Motor neuron (in vitro differentiated cells): ENCODE measurements around the gene B3GALT6. TPM values are rescaled to one million over a fixed set of nuclear protein-coding genes. Genes with fewer than 3 reads are reported as not detected.

Experiments
- ATAC-seq, 8 experiments: fragments of 200-7000 bp; cut with Tn5 transposase; replicated peaks in 6 of 8; 2 replicates each; pipeline ENCODE4 v1.8.0; 2021; ENCODE audit warnings: mild to moderate bottlenecking in 8 of 8, moderate library complexity in 8 of 8
- H3K27ac ChIP-seq, 2 donors: fragments of 250-450 bp; sonication (Bioruptor Pico); 2 replicates each; pipeline ENCODE4 v1.9.0; 2021; ENCODE audit warnings: antibody characterized with exemption in 2 of 2, mild to moderate bottlenecking in 2 of 2, moderate library complexity in 1 of 2
- H3K4me1 ChIP-seq, 2 donors: fragments of 250-450 bp; sonication (Bioruptor Pico); replicated peaks in 1 of 2; 2 replicates each; pipeline ENCODE4 v1.6.1; 2021; ENCODE audit warnings: antibody characterized with exemption in 2 of 2, mild to moderate bottlenecking in 2 of 2, moderate library complexity in 1 of 2
- H3K4me3 ChIP-seq, 5 donors: fragments of 250-450 bp; sonication (Bioruptor Pico); 2 replicates each; pipeline ENCODE4 v1.9.0; 2021; ENCODE audit warnings: antibody characterized with exemption in 5 of 5, mild to moderate bottlenecking in 5 of 5, moderate library complexity in 4 of 5
- WGBS, 10 experiments: fragments of 450-650 bp; shearing (Covaris generic); methylation state at CpG; one replicate each; pipeline ENCODE4 v1.0.0; 2022; 5-methylcytosine and 5-hydroxymethylcytosine counted together
- in situ Hi-C, 9 experiments: fragments of 400-800 bp; cut with MboI; loops; one replicate each; pipeline ENCODE4 v1.15.0; 2021; ENCODE audit warnings: low sequenced_read_pairs in 9 of 9, low pct_unique_long_range_greater_than_20kb in 2 of 9; ENCODE audit not compliant: unreplicated experiment in 9 of 9
- total RNA-seq, 8 experiments: library from RNA; unstranded; fragments of 300-600 nt; gene quantifications; 2 replicates each; pipeline versions ENCODE4 v1.2.3 to v1.2.4, GENCODE V29; 2022

Gene B3GALT6
- total RNA-seq, 8 experiments from 2014 or later, result 9.7 to 36.9 (median 19.7) TPM

DNA sequence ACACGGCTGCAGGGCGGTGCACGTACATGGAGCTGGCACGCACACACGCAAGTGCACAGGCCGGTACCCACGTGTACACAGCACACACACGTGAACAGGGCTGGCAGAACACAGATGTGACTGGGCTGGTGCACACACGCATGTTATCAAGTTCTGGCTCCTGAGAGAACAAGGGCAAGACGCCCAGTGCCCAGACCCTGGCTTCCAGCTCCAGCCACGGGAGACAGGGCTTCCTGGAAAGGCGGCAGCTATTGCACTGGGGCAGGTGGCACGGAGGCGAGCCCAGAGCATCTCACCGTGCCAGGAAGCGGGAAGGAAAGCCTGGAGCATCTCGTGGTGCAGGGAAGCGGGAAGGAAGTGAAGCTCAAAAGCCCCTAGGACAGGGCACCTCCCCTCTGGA, 6.1 kb upstream of the B3GALT6 start:
- in situ Hi-C loops, result no loop called here

DNA sequence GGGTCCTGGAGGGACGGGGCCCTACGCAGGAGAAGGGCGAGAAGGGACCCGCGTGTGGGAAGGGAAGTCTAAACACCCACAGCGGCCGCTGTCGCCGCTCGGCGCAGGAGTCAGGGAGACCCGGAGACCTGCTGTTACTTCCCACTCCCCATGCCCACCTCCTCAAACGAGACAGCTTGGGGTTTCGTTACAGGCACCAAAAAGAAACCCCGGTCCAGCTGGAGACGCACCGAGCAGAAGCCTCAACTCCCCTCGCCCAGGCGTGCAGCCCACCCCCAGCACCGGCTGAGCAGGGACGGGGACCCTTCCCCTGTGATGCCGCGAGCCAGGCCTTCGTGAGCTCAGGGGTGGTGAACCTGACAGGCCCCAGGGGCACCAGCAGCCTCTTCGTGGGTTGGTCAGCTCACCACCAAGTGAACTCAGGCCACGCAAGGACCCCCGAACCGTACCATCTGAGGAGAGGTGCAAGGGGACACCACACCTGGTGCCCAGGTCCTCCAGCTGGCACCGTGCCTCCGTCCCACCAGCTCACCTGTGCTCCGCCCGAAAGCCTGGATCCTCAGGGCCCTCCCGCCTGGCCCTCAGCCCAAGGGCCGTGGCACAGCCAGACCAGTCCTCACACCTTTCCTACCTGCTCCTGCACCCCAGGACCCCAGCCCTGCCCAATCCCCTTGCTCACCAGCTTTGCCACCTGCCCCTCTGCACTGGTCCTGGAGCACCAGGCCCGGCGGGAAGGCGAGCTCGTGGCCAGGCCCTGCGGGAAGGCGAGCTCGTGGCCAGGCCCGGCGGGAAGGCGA, 5.3 kb upstream of the B3GALT6 start:
- WGBS, 10 experiments, result 85 to 95% (median 91%) methylated on average over 4 to 20 of the region's 44 CpGs; no CpG with 5 or more reads in 6 of the 10 experiments
- no peak overlapping the region for H3K4me3 ChIP-seq
- no peak overlapping the region for H3K27ac ChIP-seq
- in situ Hi-C loops, result no loop called here
- ATAC-seq, result no peak
- peaks cover 9 to 10% of the 10 kb centered on the region in 2 donors for H3K4me1 ChIP-seq

More for the DNA sequence above, 6.1 kb upstream of the B3GALT6 start:
- no peak overlapping the region for H3K4me3 ChIP-seq
- no peak overlapping the region for H3K27ac ChIP-seq
- ATAC-seq, result no peak
- 87 to 100% (median 98%) methylated on average over 1 to 14 of the region's 18 CpGs; no CpG with 5 or more reads in 2 of the 10 experiments for WGBS, 10 experiments
- H3K4me1 ChIP-seq, result peaks cover 9 to 10% of the 10 kb centered on the region in 2 donors

DNA sequence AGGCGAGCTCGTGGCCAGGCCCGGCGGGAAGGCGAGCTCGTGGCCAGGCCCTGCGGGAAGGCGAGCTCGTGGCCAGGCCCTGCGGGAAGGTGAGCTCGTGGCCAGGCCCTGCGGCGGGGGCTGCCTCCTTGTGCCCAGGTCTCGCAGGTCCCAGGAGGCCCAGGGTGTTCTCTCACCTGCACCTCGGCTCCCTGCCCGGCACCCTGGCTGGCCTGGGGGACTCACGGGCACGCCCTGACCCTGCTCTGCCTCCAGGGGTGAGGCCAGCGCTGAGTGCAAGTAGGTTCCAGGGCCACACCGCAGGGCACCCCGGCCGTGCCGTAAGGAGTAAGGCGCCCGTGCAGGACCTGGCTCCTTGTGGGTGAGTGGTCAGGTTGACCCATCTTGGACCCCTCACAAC, 4.7 kb upstream of the B3GALT6 start:
- Histone ChIP-seq H3K4me1 (peaks cover 9 to 10% of the 10 kb centered on the region in 2 donors), H3K27ac (no peak overlapping the region), H3K4me3 (no peak overlapping the region)
- 95 to 100% (median 97%) methylated on average over 4 to 11 of the region's 25 CpGs; no CpG with 5 or more reads in 7 of the 10 experiments for WGBS, 10 experiments
- in situ Hi-C loops, result no loop called here
- no peak for ATAC-seq

DNA sequence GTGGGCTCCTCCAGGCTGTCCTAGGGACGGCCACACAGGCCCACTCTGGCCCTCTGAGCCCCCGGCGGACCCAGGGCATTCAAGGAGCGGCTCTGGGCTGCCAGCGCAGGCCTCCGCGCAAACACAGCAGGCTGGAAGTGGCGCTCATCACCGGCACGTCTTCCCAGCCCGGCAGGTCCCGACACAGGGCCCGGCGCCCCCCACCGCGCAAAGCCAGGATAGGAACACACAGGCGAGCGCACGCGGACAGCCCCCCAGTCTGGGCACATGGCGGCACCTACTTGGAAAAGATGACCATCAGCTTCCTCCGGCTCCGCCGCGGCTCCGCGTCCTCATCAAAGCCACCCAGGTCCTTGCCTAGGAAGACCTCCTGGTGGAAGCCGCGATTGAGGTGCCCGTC, 3.9 kb upstream of the B3GALT6 start:
- in situ Hi-C loops, result no loop called here
- H3K4me3 ChIP-seq, result no peak overlapping the region
- H3K4me1 ChIP-seq, result peaks cover 17 to 18% of the 10 kb centered on the region in 2 donors
- 60 to 96% (median 95%) methylated on average over 1 to 19 of the region's 30 CpGs; no CpG with 5 or more reads in 5 of the 10 experiments for WGBS, 10 experiments
- H3K27ac ChIP-seq, result no peak overlapping the region
- ATAC-seq, result no peak

DNA sequence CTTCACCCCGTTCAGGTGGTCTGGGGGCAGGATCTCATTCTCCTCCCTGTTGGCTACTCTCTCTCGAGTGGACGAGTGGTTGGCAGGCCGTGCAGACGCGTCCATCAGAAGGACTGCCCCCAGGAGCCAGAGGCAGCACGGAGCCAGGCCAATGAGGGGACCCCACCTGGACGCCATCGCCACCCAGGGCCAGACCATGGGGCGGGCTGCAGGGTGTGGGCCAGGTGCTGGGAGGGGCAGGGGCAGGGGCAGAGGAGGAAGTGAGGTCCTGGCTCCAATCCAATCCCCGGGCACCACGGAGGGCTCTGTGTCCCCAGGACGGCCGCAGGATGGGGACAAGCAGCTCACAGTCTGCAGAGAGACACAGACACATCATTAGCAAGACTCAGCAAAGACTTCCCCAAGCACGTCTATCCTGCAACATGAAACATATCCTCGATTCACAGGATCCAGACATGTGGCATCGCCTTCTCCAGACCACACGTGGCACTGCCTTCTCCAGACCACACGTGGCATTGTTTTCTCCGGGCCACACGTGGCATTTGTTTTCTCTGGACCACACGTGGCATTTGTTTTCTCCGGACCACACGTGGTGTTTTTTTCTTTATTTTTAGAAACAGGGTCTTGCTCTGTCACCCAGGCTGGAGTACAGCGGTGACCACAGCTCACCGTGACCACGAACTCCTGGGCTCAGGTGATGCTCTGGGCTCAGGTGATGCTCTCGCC, 3.3 kb upstream of the B3GALT6 start:
- 94 to 100% (median 95%) methylated on average over 1 to 19 of the region's 28 CpGs; no CpG with 5 or more reads in 4 of the 10 experiments for WGBS, 10 experiments

DNA sequence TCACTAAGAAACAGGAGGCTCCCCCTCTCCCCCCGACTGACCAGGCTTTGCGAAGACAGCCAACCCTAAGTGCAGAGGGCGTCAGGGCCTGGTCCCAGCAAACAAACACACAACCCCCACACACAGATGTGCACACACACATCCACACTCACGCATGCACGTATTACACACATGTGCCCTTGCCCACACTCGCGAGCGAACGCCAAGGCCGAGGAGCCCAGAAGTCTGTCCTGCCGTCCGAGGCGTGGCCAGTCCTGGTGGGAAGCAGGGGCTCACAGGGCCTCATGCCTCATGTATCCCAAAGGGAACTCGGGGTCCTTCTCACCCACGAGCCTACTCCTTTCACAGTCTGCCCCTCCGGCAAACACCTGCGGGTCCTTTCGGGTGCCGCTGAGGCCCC, 2.3 kb upstream of the B3GALT6 start:
- no peak for ATAC-seq
- in situ Hi-C loops, result no loop called here
- Histone ChIP-seq H3K27ac (no peak overlapping the region), H3K4me3 (no peak overlapping the region), H3K4me1 (peaks cover 26 to 29% of the 10 kb centered on the region in 2 donors)
- 89 to 100% (median 94%) methylated on average over 2 to 11 of the region's 19 CpGs; no CpG with 5 or more reads in 6 of the 10 experiments for WGBS, 10 experiments

More for the DNA sequence above, 3.3 kb upstream of the B3GALT6 start:
- Histone ChIP-seq H3K4me3 (no peak overlapping the region), H3K27ac (no peak overlapping the region), H3K4me1 (peaks cover 23 to 24% of the 10 kb centered on the region in 2 donors)
- in situ Hi-C loops, result no loop called here
- no peak for ATAC-seq

DNA sequence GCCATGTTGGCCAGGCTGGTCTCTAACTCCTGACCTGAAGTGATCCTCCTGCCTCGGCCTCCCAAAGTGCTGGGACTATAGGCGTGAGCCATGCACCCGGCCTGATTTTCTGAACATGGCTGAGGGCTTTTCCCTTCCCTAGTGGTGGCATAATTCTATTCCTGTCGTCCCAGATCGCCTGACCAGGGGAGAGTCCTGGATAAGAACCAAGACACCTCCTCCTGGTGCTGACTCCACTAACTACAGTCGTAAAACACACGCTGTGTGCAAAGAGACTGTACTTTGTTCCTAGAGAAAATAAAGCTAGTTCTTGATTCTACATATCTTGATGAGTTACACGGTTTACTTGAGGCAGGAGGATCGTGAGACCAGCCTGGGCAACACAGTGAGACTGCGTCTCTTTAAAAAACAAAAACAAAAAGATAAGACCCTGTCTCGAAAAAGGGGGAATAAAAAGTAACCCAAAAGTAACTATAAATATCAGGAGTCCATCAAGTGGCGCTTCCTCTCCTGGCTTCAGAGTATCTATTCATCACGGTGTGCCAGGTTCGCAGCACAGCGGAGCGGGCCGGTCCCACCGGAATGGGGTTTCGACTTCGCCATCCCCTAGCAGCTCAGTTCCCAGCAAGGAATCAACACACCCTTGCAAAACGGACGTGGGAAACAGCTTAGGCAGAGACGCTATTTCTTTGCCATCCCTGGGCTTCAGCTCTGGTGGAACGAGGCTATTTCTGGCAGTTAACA, 1.2 kb upstream of the B3GALT6 start:
- 2 to 80% (median 14%) methylated on average over 1 to 24 of the region's 24 CpGs for WGBS, 10 experiments

DNA sequence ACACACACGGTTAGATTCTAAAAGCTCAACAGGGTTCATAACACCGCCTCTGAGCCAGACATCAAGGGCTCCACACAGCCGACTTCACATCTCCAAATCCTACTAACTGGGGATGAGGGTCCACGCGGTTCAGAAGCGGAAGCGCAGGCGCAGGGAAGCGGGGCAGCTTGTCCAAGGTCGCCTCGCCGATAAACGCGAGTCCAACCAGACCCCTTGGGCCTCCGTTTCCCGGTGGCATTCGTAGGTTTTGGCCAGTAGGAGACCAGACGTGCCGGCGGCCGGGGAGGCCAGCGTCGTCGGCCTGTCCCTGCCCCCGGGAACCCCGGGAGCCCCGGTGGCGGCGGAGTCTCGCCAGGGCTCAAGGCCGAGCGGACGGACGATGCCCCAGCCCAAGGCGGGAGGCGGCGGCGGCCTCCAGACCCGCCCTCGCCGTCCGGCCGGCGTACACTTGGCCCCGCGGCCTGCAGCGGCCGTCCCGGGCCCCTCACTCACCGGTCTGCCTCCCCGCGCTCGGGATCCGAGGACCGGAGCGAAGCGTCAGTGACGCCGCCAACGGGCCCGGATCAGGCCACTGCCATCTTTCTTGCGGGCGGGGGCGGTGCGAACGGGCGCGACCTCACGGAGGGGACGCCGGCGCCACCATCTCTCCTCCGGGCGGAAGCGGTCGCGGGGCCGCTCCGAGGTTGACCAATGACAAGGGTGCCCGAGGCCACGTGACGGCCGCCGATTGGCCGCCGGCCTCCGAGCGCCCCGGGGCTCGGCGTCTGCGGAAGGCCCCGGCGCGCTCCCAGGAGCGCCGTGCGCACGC, 433 bp upstream of the B3GALT6 start, which contains the start of gene SDF4:
SDF4 (minus strand) TSS at position 602 of the 808 bp plus-strand sequence. CDS start 3,229 bp downstream, outside the sequence.
- ATAC-seq, result peak; percentile 82 to 96 (median 92)
- WGBS, 10 experiments, result 0 to 20% (median 1%) methylated on average over 1 to 30 of the region's 99 CpGs; no CpG with 5 or more reads in 3 of the 10 experiments
- Histone ChIP-seq H3K4me1 (peaks cover 27 to 29% of the 10 kb centered on the region in 2 donors), H3K4me3 (peak within 1 kb of the TSS; percentile 70 to 98 (median 93)), H3K27ac (peak within 1 kb of the TSS; percentile 92 to 98)
- in situ Hi-C loops, result no loop called here

More for the DNA sequence above, 1.2 kb upstream of the B3GALT6 start:
- in situ Hi-C loops, result no loop called here
- Histone ChIP-seq H3K27ac (peak overlapping the region; percentile 92 to 98), H3K4me3 (peak overlapping the region; percentile 70 to 98 (median 93)), H3K4me1 (peaks cover 26 to 29% of the 10 kb centered on the region in 2 donors)
- ATAC-seq, result peak in 3 of 8 experiments; percentile 17 to 40 (median 32)

DNA sequence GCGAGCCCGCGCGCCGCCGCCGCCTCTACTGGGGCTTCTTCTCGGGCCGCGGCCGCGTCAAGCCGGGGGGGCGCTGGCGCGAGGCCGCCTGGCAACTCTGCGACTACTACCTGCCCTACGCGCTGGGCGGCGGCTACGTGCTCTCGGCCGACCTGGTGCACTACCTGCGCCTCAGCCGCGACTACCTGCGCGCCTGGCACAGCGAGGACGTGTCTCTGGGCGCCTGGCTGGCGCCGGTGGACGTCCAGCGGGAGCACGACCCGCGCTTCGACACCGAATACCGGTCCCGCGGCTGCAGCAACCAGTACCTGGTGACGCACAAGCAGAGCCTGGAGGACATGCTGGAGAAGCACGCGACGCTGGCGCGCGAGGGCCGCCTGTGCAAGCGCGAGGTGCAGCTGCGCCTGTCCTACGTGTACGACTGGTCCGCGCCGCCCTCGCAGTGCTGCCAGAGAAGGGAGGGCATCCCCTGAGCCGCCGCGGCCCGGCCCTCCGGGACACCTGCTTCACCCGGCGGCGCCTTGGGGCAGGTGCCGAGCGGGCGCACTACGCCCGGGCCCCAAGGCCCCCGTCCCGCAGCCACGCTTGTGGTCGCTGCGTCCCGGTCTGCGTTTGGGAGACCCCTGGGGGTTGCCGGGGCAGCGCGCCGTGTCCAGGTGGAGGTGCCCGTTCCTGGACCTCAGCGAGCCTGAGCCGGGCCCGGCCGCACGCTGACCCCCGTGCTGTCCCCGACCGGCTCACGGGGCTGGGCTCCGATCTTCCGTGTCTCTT, 944 bp downstream of the B3GALT6 start:
- in situ Hi-C loops, result no loop called here
- Histone ChIP-seq H3K4me3 (peak overlapping the region; percentile 36 to 98 (median 41)), H3K27ac (peak overlapping the region; percentile 86 to 94), H3K4me1 (peaks cover 40 to 42% of the 10 kb centered on the region in 2 donors)
- WGBS, 10 experiments, result 95 to 97% (median 95%) methylated on average over 6 to 54 of the region's 98 CpGs; no CpG with 5 or more reads in 5 of the 10 experiments
- no peak for ATAC-seq

DNA sequence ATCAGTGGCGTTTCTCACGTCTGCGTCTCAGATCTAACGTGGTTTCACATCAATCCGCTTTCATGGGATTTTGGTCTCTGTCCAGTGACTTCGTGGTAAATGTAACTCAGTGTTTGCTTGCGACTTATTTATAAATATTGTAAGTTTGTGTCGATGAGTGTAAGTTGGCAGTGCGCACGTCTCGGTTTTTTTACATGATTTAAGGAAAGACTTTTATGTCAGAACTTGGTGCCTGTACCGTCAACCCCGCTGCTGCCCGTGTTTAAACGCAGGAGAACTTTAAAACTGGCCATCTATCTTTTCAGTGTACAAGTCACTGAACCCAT, 1.5 kb downstream of the B3GALT6 start:
- WGBS, 10 experiments, result 52 to 100% (median 83%) methylated on average over 2 to 15 of the region's 15 CpGs; no CpG with 5 or more reads in 3 of the 10 experiments
- peaks cover 45 to 48% of the 10 kb centered on the region in 2 donors for H3K4me1 ChIP-seq
- in situ Hi-C loops, result no loop called here
- ATAC-seq, result no peak
- H3K27ac ChIP-seq, result no peak overlapping the region
- H3K4me3 ChIP-seq, result peak overlapping the region in 1 of 5 donors; percentile 45

DNA sequence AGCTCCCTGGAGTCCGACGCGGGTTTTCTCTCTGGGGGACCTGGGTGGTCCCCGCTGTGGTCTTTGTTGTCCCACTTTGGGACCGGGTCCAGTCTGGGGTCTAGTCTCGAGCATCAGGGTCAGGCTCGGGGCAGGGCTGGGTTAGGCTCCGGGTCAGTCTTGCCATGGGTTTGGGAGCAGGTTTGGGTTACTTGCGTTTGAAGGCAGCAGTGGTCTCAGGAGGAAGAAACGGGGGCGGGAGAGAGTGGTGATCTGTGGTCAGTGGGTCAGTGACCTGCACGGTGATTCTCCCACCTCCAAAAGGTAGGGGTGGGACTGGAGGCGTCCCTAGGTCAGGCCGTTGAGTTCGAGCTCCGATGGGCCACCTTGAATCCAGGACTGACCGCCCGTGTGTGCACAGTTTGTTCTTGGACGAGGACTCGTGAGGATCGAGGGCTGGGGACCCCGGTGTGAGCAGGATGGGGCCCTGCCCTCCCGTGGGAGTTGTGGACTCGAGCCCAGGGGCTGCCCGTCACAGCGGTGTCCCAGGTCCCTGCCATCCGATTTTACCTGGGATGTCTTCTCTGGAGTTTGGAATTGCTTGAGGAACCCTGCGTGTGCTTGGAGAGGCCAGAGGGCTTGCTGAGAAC, 2.3 kb downstream of the B3GALT6 start:
- in situ Hi-C loops, result no loop called here
- no peak overlapping the region for H3K4me3 ChIP-seq
- no peak for ATAC-seq
- H3K27ac ChIP-seq, result no peak overlapping the region
- peaks cover 51 to 52% of the 10 kb centered on the region in 2 donors for H3K4me1 ChIP-seq
- WGBS, 10 experiments, result 84 to 100% (median 92%) methylated on average over 1 to 20 of the region's 28 CpGs; no CpG with 5 or more reads in 4 of the 10 experiments
